Suppressor macrophage treated with lipopolysaccharide for 1 hour (primary cell): ENCODE measurements around the gene IL1RL1.
A peak's percentile ranks its signal among the peaks of the same experiment; 100 is the strongest.

Source experiments
- DNase-seq, 3 donors: peaks; one replicate each; pipeline ENCODE4 v3.0.0-alpha.2; 2020 to 2022

The IL1RL1 gene

GRCh38 chr2:102376052-102376591 is 64.8 kb downstream of the IL1RL1 start:
- DNase-seq = no peak

DNA sequence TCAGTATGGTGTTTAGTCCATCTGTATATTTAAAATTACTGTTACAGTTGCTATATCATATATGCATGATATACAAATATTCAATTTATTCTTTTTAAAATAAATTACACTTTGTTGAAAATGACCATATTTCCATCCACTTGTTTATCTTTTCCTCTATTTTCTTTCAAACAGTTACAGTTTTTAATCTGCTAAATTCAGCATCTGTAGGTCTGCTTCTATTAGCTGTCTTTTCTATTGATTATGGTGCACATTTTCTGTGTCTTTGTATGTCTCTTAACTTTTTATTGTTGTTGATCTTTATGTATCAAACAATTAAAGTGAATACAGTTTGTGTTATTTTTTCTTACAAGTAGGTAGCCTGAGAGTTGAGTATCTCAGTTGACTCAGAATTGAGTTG is 72.4 kb downstream of the IL1RL1 start:
- no peak for DNase-seq

DNA sequence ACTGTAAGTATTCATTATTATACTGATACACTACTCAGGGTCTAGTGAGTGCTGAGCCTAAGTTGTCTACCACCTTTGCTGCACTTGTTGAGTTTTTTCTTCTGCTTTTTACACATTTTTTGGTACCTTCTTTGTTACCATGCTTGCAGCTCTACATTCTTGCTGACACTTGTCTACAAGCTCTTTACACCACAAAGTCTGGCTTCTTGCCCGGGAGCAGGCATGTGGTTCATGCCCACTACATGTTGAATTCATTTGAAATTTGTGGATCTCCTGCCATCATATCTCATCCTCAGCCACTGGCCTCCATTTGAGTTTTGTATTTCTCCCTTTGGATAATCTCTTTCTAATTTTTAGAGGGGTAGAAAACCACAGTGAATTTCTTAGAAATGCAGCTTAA is 74.2 kb downstream of the IL1RL1 start:
- DNase-seq = no peak

GRCh38 chr2:102386004-102386403 is 74.6 kb downstream of the IL1RL1 start:
- DNase-seq = no peak

- DNase-seq = no peak
Measured at GRCh38 chr2:102386867-102387541, 75.6 kb downstream of the IL1RL1 start.

GRCh38 chr2:102387763-102388546 is 76.6 kb downstream of the IL1RL1 start:
- no peak for DNase-seq

- DNase-seq = no peak
Measured at GRCh38 chr2:102391565-102391964, 80.2 kb downstream of the IL1RL1 start.

- DNase-seq = no peak
Measured at GRCh38 chr2:102392096-102392495, 80.7 kb downstream of the IL1RL1 start.

DNA sequence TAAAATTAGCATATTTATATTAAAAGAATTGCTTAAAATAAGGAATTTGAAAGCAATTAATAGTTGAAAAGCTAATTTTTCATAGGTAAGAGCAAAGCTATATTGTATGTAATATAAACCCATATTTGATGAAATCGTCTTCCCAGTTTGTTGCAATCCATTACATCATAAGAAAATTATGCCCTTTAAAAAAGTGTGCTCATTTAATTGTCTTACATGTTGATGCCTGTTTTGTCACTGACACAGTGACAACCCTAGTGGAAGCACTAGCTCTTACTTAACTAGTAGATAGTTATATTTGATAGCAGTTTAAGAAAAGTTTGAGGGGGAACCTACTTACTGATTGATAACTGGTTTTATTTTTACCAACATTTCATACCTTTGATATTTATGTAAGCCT is 81.6 kb downstream of the IL1RL1 start:
- DNase-seq = no peak

DNA sequence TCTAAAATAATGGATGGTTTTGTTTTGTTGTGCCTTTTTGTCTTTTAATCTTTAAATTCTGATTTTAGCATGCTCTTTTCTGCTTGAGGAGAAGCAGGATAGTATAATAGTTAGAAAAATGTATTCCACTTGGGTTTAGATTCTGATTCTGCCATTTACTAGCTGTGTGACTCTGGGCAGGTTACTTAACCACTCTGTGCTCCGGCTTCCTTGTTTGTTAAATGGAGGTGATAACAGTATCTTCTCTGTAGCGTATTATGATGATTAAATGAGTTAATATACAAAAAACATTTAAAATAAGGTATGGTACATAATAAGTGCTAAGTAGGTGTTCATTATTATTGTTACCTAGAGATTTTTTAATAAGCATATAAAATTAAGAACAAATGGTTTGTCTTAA is 84.6 kb downstream of the IL1RL1 start:
- DNase-seq = no peak

- DNase-seq = no peak
Measured at GRCh38 chr2:102397209-102397608, 85.8 kb downstream of the IL1RL1 start.

GRCh38 chr2:102399499-102400141 is 88.3 kb downstream of the IL1RL1 start:
- no peak for DNase-seq

- DNase-seq = peak; percentile 8 to 69 (median 68)
Measured at GRCh38 chr2:102401456-102401855, 90.1 kb downstream of the IL1RL1 start.
